Body of pancreas (tissue), 4 donors: ENCODE data around the gene VOPP1. TPM values are rescaled to one million over a fixed set of nuclear protein-coding genes. Genes with fewer than 3 reads are reported as not detected.
A peak's percentile ranks its signal among the peaks of the same experiment; 100 is the strongest.

ENCODE experiments used
- ATAC-seq: fragments of 150-250 bp; one replicate; pipeline ENCODE4 v1.9.1; 2016
- DNase-seq, 4 donors: peaks; one replicate each; pipeline ENCODE4 v3.0.0-alpha.2; 2019
- H3K27ac ChIP-seq, 4 donors: fragments of 200-600 bp; sonication (generic); 1 replicate in 3 of 4; 2 replicates in 1 of 4; pipeline versions ENCODE4 v1.5.1 to v1.6.1; 2016 to 2019; ENCODE audit warnings: mild to moderate bottlenecking in 1 of 4, mixed read lengths in 1 of 4, moderate library complexity in 1 of 4
- H3K27me3 ChIP-seq, 2 donors: fragments of 200-600 bp; sonication (generic); one replicate each; pipeline ENCODE4 v1.6.0; 2016; ENCODE audit warnings: mild to moderate bottlenecking in 1 of 2
- H3K36me3 ChIP-seq, 2 donors: fragments of 200-600 bp; sonication (generic); replicated peaks in 1 of 2; 2 replicates each; pipeline ENCODE4 v1.5.1; 2016; ENCODE audit warnings: low read depth in 2 of 2; ENCODE audit not compliant: insufficient read depth in 1 of 2
- H3K4me1 ChIP-seq: fragments of 200-600 bp; sonication (generic); one replicate; pipeline ENCODE4 v1.6.0; 2016
- H3K4me3 ChIP-seq, 2 donors: fragments of 200-600 bp; sonication (generic); 1 replicate in 1 of 2; 2 replicates in 1 of 2; pipeline ENCODE4 v1.5.1; 2016 to 2019
- H3K9me3 ChIP-seq, 3 donors: fragments of 200-600 bp; sonication (generic); 1 replicate in 2 of 3; 2 replicates in 1 of 3; pipeline ENCODE4 v1.5.1; 2016
- CTCF ChIP-seq, 7 experiments: fragments of 450-650 bp in 4 of 7; fragments of 200-600 bp in 3 of 7; sonication (generic) in 3 of 7; IDR thresholded peaks; one replicate each; pipeline ENCODE4 v1.5.1; 2016 to 2019; ENCODE audit warnings: antibody characterized with exemption in 7 of 7
- POLR2A ChIP-seq, 3 donors: fragments of 450-650 bp; IDR thresholded peaks; one replicate each; pipeline ENCODE4 v1.6.1; 2016; ENCODE audit warnings: antibody characterized with exemption in 3 of 3, mild to moderate bottlenecking in 2 of 3
- WGBS, 2 donors: methylation state at CpG; one replicate each; pipeline ENCODE4 v1.1.5; 2017; 5-methylcytosine and 5-hydroxymethylcytosine counted together
- intact Hi-C: fragments of 100-400 bp; cut with DNase I; formaldehyde crosslinking; loops from one replicate; pipeline ENCODE4 v1.15.1; 2023
- total RNA-seq, 2 donors: library from RNA; depleted of rRNA; stranded (reverse); fragments of >200 nt; gene quantifications; one replicate each; pipeline ENCODE4 v1.1.0, GENCODE V29; 2016

VOPP1 gene
- total RNA-seq, 2 donors from 2014 or later, result 25.1 to 30.6 TPM

GRCh38 chr7:55569269-55569663, 3.0 kb downstream of the VOPP1 start:
- Histone ChIP-seq H3K4me3 (no peak overlapping the region), H3K9me3 (no peaks in the 10 kb centered on the region), H3K36me3 (no peaks in the 10 kb centered on the region), H3K4me1 (peaks cover 40% of the 10 kb centered on the region), H3K27ac (peak overlapping the region in 1 of 4 donors; percentile 29), H3K27me3 (no peaks in the 10 kb centered on the region)
- 36 to 48% methylated on average over 7 of the region's 7 CpGs for WGBS, 2 donors
- no peak for ATAC-seq
- TF ChIP-seq POLR2A (IDR thresholded peaks at IDR 0.05) (no peak), CTCF (IDR thresholded peaks at IDR 0.05) (no peak)
- DNase-seq, result no peak
- intact Hi-C loops, result no loop called here

- peaks cover 36% of the 10 kb centered on the region for H3K4me1 ChIP-seq
- no peaks in the 10 kb centered on the region for H3K27me3 ChIP-seq
- peak overlapping the region in 2 of 4 donors; percentile 29 to 31 for H3K27ac ChIP-seq
- WGBS, 2 donors, result 49 to 60% methylated on average over 4 of the region's 4 CpGs
- no peaks in the 10 kb centered on the region for H3K9me3 ChIP-seq
- no peaks in the 10 kb centered on the region for H3K36me3 ChIP-seq
- H3K4me3 ChIP-seq, result no peak overlapping the region
- ATAC-seq, result no peak
- TF ChIP-seq POLR2A (IDR thresholded peaks at IDR 0.05), result no peak
- no peak for TF ChIP-seq CTCF (IDR thresholded peaks at IDR 0.05)
- no peak for DNase-seq
- intact Hi-C loops, result no loop called here
These were observed 3.6 kb downstream of the VOPP1 start for GRCh38 chr7:55568613-55569268.

GRCh38 chr7:55567571-55567970, 4.7 kb downstream of the VOPP1 start:
- intact Hi-C loops, result no loop called here
- Histone ChIP-seq H3K36me3 (no peaks in the 10 kb centered on the region), H3K4me3 (no peak overlapping the region), H3K9me3 (no peaks in the 10 kb centered on the region), H3K4me1 (peaks cover 31% of the 10 kb centered on the region), H3K27ac (no peak overlapping the region), H3K27me3 (no peaks in the 10 kb centered on the region)
- WGBS, 2 donors, result 58 to 79% methylated on average over 3 of the region's 3 CpGs
- TF ChIP-seq CTCF (IDR thresholded peaks at IDR 0.05) (no peak), POLR2A (IDR thresholded peaks at IDR 0.05) (no peak)
- ATAC-seq (no peak), DNase-seq (no peak)

GRCh38 chr7:55565681-55566080, 6.6 kb downstream of the VOPP1 start:
- intact Hi-C loops, result no loop called here
- Histone ChIP-seq H3K27ac (no peak overlapping the region), H3K4me3 (no peak overlapping the region), H3K27me3 (no peaks in the 10 kb centered on the region), H3K9me3 (no peaks in the 10 kb centered on the region), H3K4me1 (peaks cover 28% of the 10 kb centered on the region), H3K36me3 (no peaks in the 10 kb centered on the region)
- WGBS, 2 donors, result 67 to 73% methylated on average over 3 of the region's 3 CpGs
- ATAC-seq (no peak), DNase-seq (no peak)
- TF ChIP-seq POLR2A (IDR thresholded peaks at IDR 0.05) (no peak), CTCF (IDR thresholded peaks at IDR 0.05) (no peak)
